Large intestine (tissue), 3 donors: Measurements from ENCODE around the gene INO80. TPM values are rescaled to one million over a fixed set of nuclear protein-coding genes. Genes with fewer than 3 reads are reported as not detected.
"Not testable (repeated sequence)": the region's sequence is repeated elsewhere in the genome, so short reads cannot be mapped to it uniquely, and the experiment has no call there.

ENCODE experiments used
- DNase-seq, 2 donors: peaks; one replicate each; pipeline versions ENCODE4 v3.0.0 to v3.0.0-alpha.2; 2013
- H3K27ac ChIP-seq: one replicate; pipeline ENCODE4 v1.5.1; 2013; ENCODE audit warnings: low read length
- H3K27me3 ChIP-seq: 2 replicates; pipeline ENCODE4 v1.6.1; 2013; ENCODE audit warnings: low read length; ENCODE audit not compliant: control insufficient read depth, insufficient read depth
- H3K36me3 ChIP-seq: 2 replicates; pipeline ENCODE4 v1.6.1; 2013; ENCODE audit warnings: low read length; ENCODE audit not compliant: control insufficient read depth, insufficient read depth
- H3K4me1 ChIP-seq: one replicate; pipeline ENCODE4 v1.6.1; 2013; ENCODE audit warnings: low read length; ENCODE audit not compliant: control insufficient read depth, insufficient read depth
- H3K4me3 ChIP-seq: one replicate; pipeline ENCODE4 v1.5.1; 2013; ENCODE audit warnings: low read length
- H3K9me3 ChIP-seq: one replicate; pipeline ENCODE4 v1.6.1; 2013; ENCODE audit warnings: mild to moderate bottlenecking, low read depth, low read length, moderate library complexity; ENCODE audit not compliant: control insufficient read depth
- WGBS: methylation state at CpG from one replicate; pipeline ENCODE4 v1.1.5; 2013; ENCODE audit warnings: low lambda C conversion rate; ENCODE audit not compliant: insufficient coverage; 5-methylcytosine and 5-hydroxymethylcytosine counted together
- polyA plus RNA-seq: library from polyadenylated mRNA; unstranded; fragments of 120-200 nt; gene quantifications from one replicate; pipeline ENCODE4 v1.2.1, GENCODE V29; 2013

Gene INO80
- polyA plus RNA-seq, 1 donor: 18.2 TPM

DNA sequence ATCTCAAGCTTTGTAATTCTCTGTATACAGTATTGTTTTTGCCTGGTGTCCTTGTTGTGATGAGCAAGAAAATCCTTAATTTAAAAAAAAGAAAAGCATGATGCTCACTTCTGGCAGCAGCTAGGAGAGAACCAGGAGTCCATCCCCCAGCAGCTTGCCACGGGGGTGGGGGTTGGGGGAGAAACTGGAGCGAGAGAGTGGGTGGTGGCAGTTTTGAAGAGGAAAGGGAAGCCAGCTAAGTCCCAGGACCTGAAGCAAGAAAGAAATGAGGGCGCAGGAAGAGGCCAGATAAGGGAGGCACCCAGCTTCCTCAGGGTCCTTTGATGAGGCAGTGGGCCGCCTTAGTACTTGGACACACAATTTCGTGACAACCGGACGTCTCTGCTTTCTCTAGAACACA, 139.3 kb downstream of the INO80 start:
- H3K27me3 ChIP-seq: no peaks in the 10 kb centered on the region
- H3K4me1 ChIP-seq: no peaks in the 10 kb centered on the region
- WGBS: 100% methylated on average over 1 of the region's 7 CpGs
- peaks cover 59% of the 10 kb centered on the region for H3K36me3 ChIP-seq
- DNase-seq: no peak
- no peak overlapping the region for H3K4me3 ChIP-seq
- H3K9me3 ChIP-seq: no peaks in the 10 kb centered on the region
- no peak overlapping the region for H3K27ac ChIP-seq

DNA sequence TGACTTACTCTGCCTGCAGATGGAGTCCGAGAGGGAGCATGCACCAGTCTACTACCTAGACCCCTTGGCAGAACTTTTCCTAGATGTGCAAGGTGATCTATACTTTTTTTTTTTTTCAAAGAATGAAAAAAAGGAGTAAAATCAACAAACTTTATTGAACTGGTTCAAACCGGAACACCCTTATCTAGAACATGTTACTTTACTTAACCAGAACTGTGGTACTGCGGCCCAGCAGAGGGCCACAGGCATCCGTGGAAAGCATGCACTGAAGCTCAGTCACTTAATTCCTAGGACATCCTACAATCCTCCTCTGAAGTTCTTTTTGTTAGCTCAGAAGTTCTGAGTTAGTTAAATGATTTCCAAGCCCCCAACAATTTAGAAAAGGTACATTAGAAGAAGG, 141.2 kb downstream of the INO80 start:
- Histone ChIP-seq H3K4me1 (no peaks in the 10 kb centered on the region), H3K27me3 (no peaks in the 10 kb centered on the region), H3K27ac (no peak overlapping the region), H3K9me3 (no peaks in the 10 kb centered on the region), H3K4me3 (no peak overlapping the region), H3K36me3 (peaks cover 41% of the 10 kb centered on the region)
- DNase-seq: no peak
- 43% methylated on average over 1 of the region's 4 CpGs for WGBS

DNA sequence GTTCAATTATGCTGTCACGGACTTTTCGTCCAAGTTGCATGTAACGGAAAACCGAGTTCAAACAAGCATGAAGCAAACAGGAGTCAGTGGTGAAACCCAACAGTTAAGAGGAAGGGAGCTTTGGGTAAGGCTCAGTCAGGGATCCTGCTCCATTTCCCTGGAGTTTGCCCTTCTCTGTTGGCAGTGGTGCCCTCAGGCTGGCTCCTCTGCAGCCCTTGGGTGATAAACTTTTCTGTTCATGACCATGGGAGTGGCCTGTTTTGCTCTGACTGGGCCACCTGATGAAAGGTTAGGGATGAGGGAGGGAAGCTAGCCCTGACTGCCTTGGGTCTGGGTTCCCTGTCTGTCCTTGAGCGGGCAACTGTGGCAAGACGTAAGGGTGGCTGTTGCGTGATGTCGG, 146.7 kb downstream of the INO80 start:
- WGBS: no CpG with 5 or more reads among the region's 8 CpGs

DNA sequence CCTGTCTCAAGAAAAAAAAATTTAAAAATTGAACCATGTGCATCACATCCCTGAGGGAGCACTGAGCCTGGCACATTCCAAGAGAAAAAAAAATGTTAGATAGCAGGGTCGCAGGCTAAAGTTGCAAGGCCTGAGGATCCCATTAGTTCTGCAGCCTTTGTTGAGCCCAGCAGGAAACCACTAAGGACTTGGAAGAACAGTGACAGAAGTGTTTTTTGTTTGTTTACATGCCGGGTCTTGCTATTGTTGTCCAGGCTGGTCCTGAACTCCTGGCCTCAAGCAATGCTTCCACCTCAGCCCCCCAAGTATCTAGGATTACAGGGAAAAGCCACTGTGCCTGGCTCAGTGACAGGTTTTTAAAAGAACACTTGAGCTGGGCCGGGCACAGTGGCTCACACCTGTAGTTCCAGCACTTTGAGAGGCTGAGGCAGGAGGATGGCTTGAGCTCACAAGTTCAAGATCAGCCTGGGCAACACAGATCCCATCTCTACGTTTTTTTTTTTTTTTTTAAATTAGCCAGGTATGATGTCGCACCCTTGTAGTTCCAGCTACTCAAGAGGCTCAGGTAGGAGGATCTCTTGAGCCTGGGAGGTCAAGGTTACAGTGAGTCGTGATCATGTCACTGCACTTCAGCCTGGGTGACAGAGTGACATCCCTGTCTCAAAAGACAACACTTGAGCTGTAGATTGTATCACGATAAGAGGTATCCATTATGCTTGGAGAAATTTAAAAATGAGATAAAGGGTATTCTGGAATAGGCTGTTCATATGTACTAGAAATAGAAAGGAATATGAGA, 147.6 kb downstream of the INO80 start:
- Histone ChIP-seq H3K36me3 (no peaks in the 10 kb centered on the region), H3K27ac (no peak overlapping the region), H3K4me3 (no peak overlapping the region), H3K27me3 (no peaks in the 10 kb centered on the region), H3K9me3 (no peaks in the 10 kb centered on the region), H3K4me1 (no peaks in the 10 kb centered on the region)
- WGBS: 82% methylated on average over 2 of the region's 7 CpGs
- DNase-seq: no peak

More for the DNA sequence above, 146.7 kb downstream of the INO80 start:
- DNase-seq: no peak
- no peaks in the 10 kb centered on the region for H3K4me1 ChIP-seq
- no peaks in the 10 kb centered on the region for H3K9me3 ChIP-seq
- no peak overlapping the region for H3K27ac ChIP-seq
- H3K36me3 ChIP-seq: no peaks in the 10 kb centered on the region
- H3K27me3 ChIP-seq: no peaks in the 10 kb centered on the region
- H3K4me3 ChIP-seq: no peak overlapping the region

DNA sequence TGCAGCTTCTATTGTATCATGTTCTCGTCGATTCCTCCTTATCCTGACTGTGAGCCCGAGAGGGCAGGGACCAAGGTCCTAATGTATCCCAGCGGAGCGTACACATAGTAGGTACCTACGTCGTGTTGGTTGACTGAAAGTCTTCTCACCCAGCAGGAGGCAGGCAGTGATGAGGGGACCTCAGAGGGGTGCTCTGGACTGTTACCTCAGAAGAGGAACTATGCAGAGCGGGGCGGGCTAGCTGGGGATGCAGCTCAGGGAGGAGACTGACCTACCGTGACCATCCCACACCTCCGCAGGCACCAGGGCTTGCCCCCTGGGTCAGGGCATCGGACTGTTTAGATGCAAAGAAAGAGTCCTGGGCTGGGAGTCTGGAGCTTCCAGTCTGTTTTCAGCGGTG, 151.4 kb downstream of the INO80 start:
- Histone ChIP-seq H3K27me3 (no peaks in the 10 kb centered on the region), H3K36me3 (no peaks in the 10 kb centered on the region), H3K27ac (no peak overlapping the region), H3K4me3 (no peak overlapping the region), H3K9me3 (no peaks in the 10 kb centered on the region), H3K4me1 (peaks cover 4% of the 10 kb centered on the region)
- 100% methylated on average over 1 of the region's 13 CpGs for WGBS
- DNase-seq: no peak

DNA sequence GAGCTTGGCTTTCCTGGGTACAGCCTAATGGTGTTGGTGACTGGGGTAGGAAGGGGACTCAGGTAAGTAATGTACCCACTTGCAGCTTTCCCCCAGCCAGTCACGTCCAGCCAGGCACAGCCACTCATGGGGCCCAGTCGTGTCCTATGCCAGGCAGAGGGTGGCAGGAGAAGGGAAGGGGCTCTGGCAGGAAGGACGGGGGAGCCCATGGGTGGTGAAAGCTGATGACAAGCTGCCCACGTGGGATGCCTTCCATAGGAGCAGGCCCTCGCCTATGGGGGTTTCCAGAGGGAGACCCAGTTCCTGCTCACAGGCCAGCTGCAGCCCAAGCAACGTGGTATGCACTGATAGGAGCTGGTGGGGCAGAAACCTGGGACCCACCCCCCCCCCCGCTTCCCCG, 152.1 kb downstream of the INO80 start:
- peaks cover 4% of the 10 kb centered on the region for H3K4me1 ChIP-seq
- H3K4me3 ChIP-seq: no peak overlapping the region
- no peaks in the 10 kb centered on the region for H3K9me3 ChIP-seq
- H3K27ac ChIP-seq: no peak overlapping the region
- no peaks in the 10 kb centered on the region for H3K36me3 ChIP-seq
- no peak for DNase-seq
- no peaks in the 10 kb centered on the region for H3K27me3 ChIP-seq
- no CpG with 5 or more reads among the region's 8 CpGs for WGBS

DNA sequence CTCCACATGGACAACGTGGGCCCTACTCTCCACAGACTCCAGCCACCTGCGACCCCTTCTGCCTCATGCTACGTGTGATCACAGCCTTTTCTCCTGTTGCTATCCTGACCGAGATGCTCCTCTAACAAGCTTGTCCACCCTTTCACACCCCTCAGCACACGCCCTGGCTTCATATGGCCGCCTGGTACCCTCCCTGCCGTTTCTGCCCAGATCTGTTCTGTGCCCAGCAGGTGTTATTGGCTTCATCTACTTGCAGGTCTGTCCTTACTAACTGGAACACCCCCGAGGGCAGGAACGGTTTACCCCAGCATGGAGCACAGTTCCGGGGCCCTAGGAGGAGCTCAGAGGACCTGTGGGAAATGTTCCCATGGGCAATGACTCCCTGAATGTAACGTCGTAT, 152.9 kb downstream of the INO80 start:
- H3K27me3 ChIP-seq: no peaks in the 10 kb centered on the region
- no peak for DNase-seq
- H3K4me1 ChIP-seq: peaks cover 4% of the 10 kb centered on the region
- no peaks in the 10 kb centered on the region for H3K9me3 ChIP-seq
- no peak overlapping the region for H3K4me3 ChIP-seq
- H3K36me3 ChIP-seq: no peaks in the 10 kb centered on the region
- no CpG with 5 or more reads among the region's 12 CpGs for WGBS
- no peak overlapping the region for H3K27ac ChIP-seq

DNA sequence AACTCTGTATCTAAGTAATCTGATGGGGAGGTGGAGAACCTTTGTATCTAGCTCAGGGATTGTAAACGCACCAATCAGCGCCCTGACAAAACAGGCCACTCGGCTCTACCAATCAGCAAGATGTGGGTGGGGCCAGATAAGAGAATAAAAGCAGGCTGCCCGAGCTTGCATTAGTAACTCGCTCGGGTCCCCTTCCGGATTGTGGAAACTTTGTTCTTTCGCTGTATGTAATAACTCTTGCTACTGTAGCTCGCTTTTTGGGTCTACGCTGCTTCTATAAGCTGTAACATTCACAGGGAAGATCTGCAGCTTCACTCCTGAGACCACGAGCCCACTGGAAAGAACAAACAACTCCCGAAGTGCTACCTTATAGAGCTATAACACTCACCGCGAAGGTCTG, 153.8 kb downstream of the INO80 start:
- DNase-seq, H3K27ac ChIP-seq, H3K4me1 ChIP-seq, H3K36me3 ChIP-seq, H3K9me3 ChIP-seq, H3K27me3 ChIP-seq, H3K4me3 ChIP-seq: not testable (repeated sequence)
- WGBS: no CpG with 5 or more reads among the region's 14 CpGs

DNA sequence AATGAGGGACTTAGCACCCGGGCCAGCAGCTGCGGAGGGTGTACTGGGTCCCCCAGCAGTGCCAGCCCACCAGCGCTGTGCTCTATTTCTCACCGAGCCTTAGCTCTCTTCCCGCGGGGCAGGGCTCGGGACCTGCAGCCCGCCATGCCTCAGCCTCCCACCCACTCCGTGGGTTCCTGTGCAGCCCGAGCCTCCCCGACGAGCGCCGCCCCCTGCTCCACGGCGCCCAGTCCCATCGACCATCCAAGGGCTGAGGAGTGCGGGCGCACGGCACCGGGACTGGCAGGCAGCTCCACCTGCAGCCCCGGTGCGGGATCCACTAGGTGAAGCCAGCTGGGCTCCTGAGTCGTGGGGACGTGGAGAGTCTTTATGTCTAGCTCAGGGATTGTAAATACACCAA, 154.3 kb downstream of the INO80 start:
- not testable (repeated sequence) for DNase-seq, H3K27ac ChIP-seq, H3K9me3 ChIP-seq, H3K36me3 ChIP-seq, H3K4me1 ChIP-seq, H3K27me3 ChIP-seq, H3K4me3 ChIP-seq
- WGBS: no CpG with 5 or more reads among the region's 25 CpGs

DNA sequence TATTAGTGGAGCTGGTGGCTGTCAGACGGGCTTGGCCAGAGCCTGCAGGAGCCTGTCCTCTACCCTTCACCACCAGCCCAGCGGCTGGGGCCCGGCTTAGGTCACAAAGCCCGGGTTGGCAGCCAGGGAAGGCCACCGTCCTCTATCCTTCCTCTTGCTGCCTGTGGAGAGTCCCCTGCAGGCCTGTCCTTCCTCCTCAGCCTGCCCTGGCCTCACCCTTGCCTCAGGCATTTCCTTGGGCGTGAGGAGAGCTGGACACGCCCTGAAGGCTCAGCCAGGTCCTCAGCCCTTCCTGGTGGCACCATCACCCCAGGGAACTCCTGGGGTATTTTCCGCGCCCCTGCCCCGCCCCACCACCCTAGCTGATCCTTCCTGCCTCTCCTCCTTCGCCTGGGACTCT, 155.2 kb downstream of the INO80 start:
- WGBS: no CpG with 5 or more reads among the region's 11 CpGs
- no peaks in the 10 kb centered on the region for H3K9me3 ChIP-seq
- no peaks in the 10 kb centered on the region for H3K27me3 ChIP-seq
- H3K4me1 ChIP-seq: peaks cover 4% of the 10 kb centered on the region
- H3K36me3 ChIP-seq: no peaks in the 10 kb centered on the region
- H3K27ac ChIP-seq: no peak overlapping the region
- peak in 1 of 2 donors; percentile 41 for DNase-seq
- H3K4me3 ChIP-seq: no peak overlapping the region
